ENCODE measurements around the gene MRPL55.

Gene MRPL55

GRCh38 chr1:228105270-228105995, 3.7 kb downstream of the MRPL55 start:
- no peak for ATAC-seq
- TF ChIP-seq ZFP30 (CRISPR knock-in tag; IDR thresholded peaks at IDR 0.05): no peak
- TF ChIP-seq ZC3H10 (CRISPR knock-in tag; IDR thresholded peaks at IDR 0.05): no peak
- no peak for TF ChIP-seq POU6F1 (CRISPR knock-in tag; IDR thresholded peaks at IDR 0.05; ENCODE audit: borderline replicate concordance, low read depth)
- no peak for TF ChIP-seq ZFP3 (CRISPR knock-in tag; IDR thresholded peaks at IDR 0.05)
- TF ChIP-seq CREB5 (CRISPR knock-in tag; IDR thresholded peaks at IDR 0.05; ENCODE audit: low read depth): no peak

GRCh38 chr1:228104526-228105269, 4.4 kb downstream of the MRPL55 start:
- no peak for TF ChIP-seq ZNF565 (CRISPR knock-in tag; conservative IDR thresholded peaks at IDR 0.05; ENCODE audit: low read depth)
- TF ChIP-seq ZNF70 (CRISPR knock-in tag; IDR thresholded peaks at IDR 0.05): no peak
- no peak for TF ChIP-seq SNAI2 (CRISPR knock-in tag; IDR thresholded peaks at IDR 0.05)
- TF ChIP-seq PATZ1 (CRISPR knock-in tag; IDR thresholded peaks at IDR 0.05; ENCODE audit: borderline replicate concordance): no peak
- TF ChIP-seq TCF4 (CRISPR knock-in tag; IDR thresholded peaks at IDR 0.05; ENCODE audit: borderline replicate concordance): no peak
- TF ChIP-seq ESRRG (CRISPR knock-in tag; IDR thresholded peaks at IDR 0.05): no peak
- TF ChIP-seq ZC3H10 (CRISPR knock-in tag; IDR thresholded peaks at IDR 0.05): no peak
- no peak for ATAC-seq

- ATAC-seq: peak; percentile 86
- TF ChIP-seq ZC3H10 (CRISPR knock-in tag; IDR thresholded peaks at IDR 0.05): no peak
- TF ChIP-seq POU6F1 (CRISPR knock-in tag; IDR thresholded peaks at IDR 0.05; ENCODE audit: borderline replicate concordance, low read depth): no peak
- TF ChIP-seq ESRRG (CRISPR knock-in tag; IDR thresholded peaks at IDR 0.05): no peak
- no peak for TF ChIP-seq ARNTL (CRISPR knock-in tag; IDR thresholded peaks at IDR 0.05; ENCODE audit: borderline replicate concordance, low read depth)
- TF ChIP-seq GLIS3 (CRISPR knock-in tag; IDR thresholded peaks at IDR 0.05): no peak
- TF ChIP-seq ISL1 (CRISPR knock-in tag; IDR thresholded peaks at IDR 0.05): no peak
- no peak for TF ChIP-seq SNAI2 (CRISPR knock-in tag; IDR thresholded peaks at IDR 0.05)
- no peak for TF ChIP-seq CREB5 (CRISPR knock-in tag; IDR thresholded peaks at IDR 0.05; ENCODE audit: low read depth)
- TF ChIP-seq PATZ1 (CRISPR knock-in tag; IDR thresholded peaks at IDR 0.05; ENCODE audit: borderline replicate concordance): no peak
- TF ChIP-seq RARB (CRISPR knock-in tag; IDR thresholded peaks at IDR 0.05): no peak
- no peak for TF ChIP-seq ZFP3 (CRISPR knock-in tag; IDR thresholded peaks at IDR 0.05)
- TF ChIP-seq ZFP30 (CRISPR knock-in tag; IDR thresholded peaks at IDR 0.05): no peak
- no peak for TF ChIP-seq ZNF70 (CRISPR knock-in tag; IDR thresholded peaks at IDR 0.05)
- TF ChIP-seq CSDC2 (CRISPR knock-in tag; IDR thresholded peaks at IDR 0.05): no peak
- TF ChIP-seq TOX (CRISPR knock-in tag; IDR thresholded peaks at IDR 0.05; ENCODE audit: borderline replicate concordance): no peak
- TF ChIP-seq CSRNP3 (CRISPR knock-in tag; IDR thresholded peaks at IDR 0.05): no peak
- TF ChIP-seq OSR1 (CRISPR knock-in tag; IDR thresholded peaks at IDR 0.05): no peak
- TF ChIP-seq PPARA (CRISPR knock-in tag; IDR thresholded peaks at IDR 0.05; ENCODE audit: borderline replicate concordance): no peak
- no peak for TF ChIP-seq ZNF8 (CRISPR knock-in tag; IDR thresholded peaks at IDR 0.05)
Measured at GRCh38 chr1:228102791-228103620, 6.1 kb downstream of the MRPL55 start, which contains the start of gene C1orf35. C1orf35 (minus strand) TSS chr1:228103325; CDS start chr1:228103227, 98 bp downstream.

Data from SK-N-SH treated with all-trans-retinoic acid at 6 μM for 48 hours (cell line).